Activated CD8-positive, alpha-beta memory T cell treated with anti-CD3 and anti-CD28 coated beads, Interleukin-2, amount 10 ng/mL, durations not matched to agents 7 days and 5 days (primary cell): Measurements from ENCODE around the gene LRRC14B. TPM values are rescaled to one million over a fixed set of nuclear protein-coding genes. Genes with fewer than 3 reads are reported as not detected.

Experiments
- ATAC-seq: fragments of 150-1000 bp; cut with Tn5 transposase; one replicate; pipeline ENCODE4 v1.10.0; 2021; ENCODE audit warnings: moderate library complexity
- CTCF ChIA-PET: fragments of 350-600 bp; sonication (Branson Sonifier 250); formaldehyde crosslinking; loops from one replicate; lab custom pipeline; 2021; ENCODE audit warnings: antibody characterized with exemption; lab: Charles Lee
- DNase-seq: peaks from one replicate; pipeline ENCODE4 v3.0.0-alpha.2; 2020
- H3K27ac Mint-ChIP-seq: one replicate; pipeline ENCODE4 v1.8.0; 2021; ENCODE audit warnings: mild to moderate bottlenecking, mixed read lengths
- H3K27me3 Mint-ChIP-seq: one replicate; pipeline ENCODE4 v1.8.0; 2021; ENCODE audit warnings: mixed read lengths
- H3K36me3 Mint-ChIP-seq: one replicate; pipeline ENCODE4 v1.8.0; 2021; ENCODE audit warnings: mild to moderate bottlenecking, mixed read lengths
- H3K4me1 Mint-ChIP-seq: one replicate; pipeline ENCODE4 v1.8.0; 2021; ENCODE audit warnings: mixed read lengths
- H3K4me3 Mint-ChIP-seq: one replicate; pipeline ENCODE4 v1.8.0; 2021; ENCODE audit warnings: mild to moderate bottlenecking, moderate library complexity, mixed read lengths
- H3K9me3 Mint-ChIP-seq: one replicate; pipeline ENCODE4 v1.8.0; 2022; ENCODE audit warnings: low read depth, mixed read lengths
- total RNA-seq, 2 experiments: library from RNA; stranded (reverse); gene quantifications; one replicate each; pipeline ENCODE4 v1.2.3, GENCODE V29; 2021

The LRRC14B gene
- total RNA-seq, 2 experiments from 2014 or later = not detected

GRCh38 chr5:186091-187041 lies 4.9 kb upstream of the LRRC14B start:
- CTCF ChIA-PET = no interaction called here
- H3K4me1 Mint-ChIP-seq = peaks cover 13% of the 10 kb centered on the region

DNA sequence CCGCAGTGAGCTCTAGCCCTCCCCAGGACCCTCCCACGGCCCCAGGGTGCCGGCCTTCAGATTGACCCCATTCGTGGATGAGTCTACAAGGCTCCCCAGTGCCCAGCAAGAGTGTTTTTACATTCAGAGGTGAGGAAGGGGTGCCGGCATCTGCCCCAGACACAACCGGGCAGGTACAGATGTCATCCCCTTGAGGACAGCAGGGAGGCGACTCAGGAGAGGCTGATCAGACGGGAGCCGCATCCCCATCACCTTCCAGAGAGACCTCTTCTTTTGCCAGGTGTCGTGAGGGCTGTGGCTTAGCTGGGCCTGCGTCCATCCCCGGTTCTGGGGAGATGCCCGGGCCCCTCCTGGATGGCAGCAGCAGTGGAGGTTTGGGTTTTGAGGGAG lies 4.3 kb upstream of the LRRC14B start:
- CTCF ChIA-PET = interaction anchor here (2.6 kb wide), 1 partner anchor 32 kb away, joined by 21 read pairs; the partner anchor contains the start of genes CCDC127 and SDHA
- H3K4me3 Mint-ChIP-seq = no peak overlapping the region
- DNase-seq (no peak), ATAC-seq (no peak)
- peaks cover 11% of the 10 kb centered on the region for H3K27me3 Mint-ChIP-seq
- peaks cover 13% of the 10 kb centered on the region for H3K4me1 Mint-ChIP-seq
- H3K36me3 Mint-ChIP-seq = no peaks in the 10 kb centered on the region
- no peaks in the 10 kb centered on the region for H3K9me3 Mint-ChIP-seq
- H3K27ac Mint-ChIP-seq = no peak overlapping the region

More at GRCh38 chr5:186091-187041, 4.9 kb upstream of the LRRC14B start:
- no peaks in the 10 kb centered on the region for H3K9me3 Mint-ChIP-seq
- H3K4me3 Mint-ChIP-seq = no peak overlapping the region
- H3K27ac Mint-ChIP-seq = no peak overlapping the region
- H3K36me3 Mint-ChIP-seq = no peaks in the 10 kb centered on the region
- no peak for DNase-seq
- no peak for ATAC-seq
- H3K27me3 Mint-ChIP-seq = peaks cover 11% of the 10 kb centered on the region

DNA sequence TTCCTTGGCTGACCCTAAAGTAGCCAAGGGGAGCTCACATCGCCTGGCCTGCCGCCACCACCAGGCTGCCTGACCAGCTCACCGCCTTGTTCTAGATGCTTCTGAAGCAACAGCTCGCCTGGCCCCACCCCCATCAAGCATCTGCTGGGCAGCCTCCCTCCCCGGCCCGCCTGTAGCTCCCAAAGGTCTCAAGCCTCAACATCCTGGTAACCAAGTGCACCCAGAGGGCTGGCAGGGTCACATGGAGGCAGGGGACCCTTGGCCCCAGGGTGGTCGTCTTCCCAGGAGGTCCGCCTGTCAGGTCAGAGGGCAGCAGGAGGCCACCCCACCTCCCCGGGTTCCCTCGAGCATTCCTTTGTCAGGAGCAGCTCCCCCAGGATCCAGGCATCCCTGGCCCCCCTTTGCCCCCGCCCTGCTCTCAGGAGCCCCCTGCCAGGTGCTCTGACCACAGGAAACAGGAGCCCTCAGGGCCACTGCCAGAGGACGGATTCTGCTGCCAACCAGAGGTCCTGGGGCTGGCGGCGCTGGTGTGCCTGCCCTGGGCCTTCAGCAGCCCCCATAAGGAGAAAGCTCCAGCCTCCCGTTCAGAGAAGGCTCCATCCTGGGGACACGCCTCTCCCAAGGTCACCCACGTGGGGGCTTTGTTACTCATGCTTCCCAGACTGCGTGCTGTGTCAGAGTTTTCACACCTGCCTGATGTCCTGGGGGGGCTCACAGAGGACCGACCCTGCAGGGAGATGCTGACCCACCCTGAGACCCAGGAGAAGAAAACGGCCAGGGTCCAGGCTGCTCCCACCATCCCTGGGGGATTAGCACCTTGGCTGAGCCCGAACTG lies 3.5 kb upstream of the LRRC14B start:
- CTCF ChIA-PET = interaction anchor here (0.8 to 2.6 kb wide), 17 partner anchors 8 to 380 kb away, joined by 3 to 21 read pairs (median 4); partner anchors contain the start of genes CCDC127, PDCD6 and SDHA
- no peak for ATAC-seq
- Mint-ChIP-seq H3K4me1 (peaks cover 13% of the 10 kb centered on the region), H3K36me3 (no peaks in the 10 kb centered on the region), H3K27ac (no peak overlapping the region), H3K4me3 (no peak overlapping the region), H3K9me3 (no peaks in the 10 kb centered on the region), H3K27me3 (peaks cover 11% of the 10 kb centered on the region)
- DNase-seq = no peak

- no peaks in the 10 kb centered on the region for H3K36me3 Mint-ChIP-seq
- DNase-seq = peak; percentile 93
- CTCF ChIA-PET = interaction anchor here (0.5 to 2.6 kb wide), 18 partner anchors 9 to 715 kb away, joined by 3 to 21 read pairs (median 4); partner anchors contain the start of genes CCDC127, PDCD6 and SDHA
- H3K4me1 Mint-ChIP-seq = peaks cover 13% of the 10 kb centered on the region
- no peaks in the 10 kb centered on the region for H3K9me3 Mint-ChIP-seq
- no peak overlapping the region for H3K4me3 Mint-ChIP-seq
- no peak overlapping the region for H3K27ac Mint-ChIP-seq
- H3K27me3 Mint-ChIP-seq = peaks cover 11% of the 10 kb centered on the region
- peak; percentile 98 for ATAC-seq
Measured at GRCh38 chr5:188488-189481, 2.5 kb upstream of the LRRC14B start.

GRCh38 chr5:189486-189885 lies 1.8 kb upstream of the LRRC14B start:
- Mint-ChIP-seq H3K9me3 (no peaks in the 10 kb centered on the region), H3K4me3 (no peak overlapping the region), H3K27ac (no peak overlapping the region), H3K36me3 (no peaks in the 10 kb centered on the region), H3K4me1 (peaks cover 13% of the 10 kb centered on the region), H3K27me3 (peaks cover 11% of the 10 kb centered on the region)
- DNase-seq (no peak), ATAC-seq (no peak)
- CTCF ChIA-PET = interaction anchor here (1.5 to 2.6 kb wide), 5 partner anchors 12 to 282 kb away, joined by 4 to 21 read pairs (median 6); partner anchors contain the start of genes CCDC127 and SDHA

GRCh38 chr5:189976-190365 lies 1.3 kb upstream of the LRRC14B start:
- CTCF ChIA-PET = interaction anchor here (1.9 kb wide), 1 partner anchor 17 kb away, joined by 5 read pairs; no protein-coding TSS in a partner anchor

GRCh38 chr5:190366-191035 lies 794 bp upstream of the LRRC14B start:
- Mint-ChIP-seq H3K27ac (no peak overlapping the region), H3K4me3 (no peak overlapping the region), H3K4me1 (peaks cover 13% of the 10 kb centered on the region), H3K9me3 (no peaks in the 10 kb centered on the region), H3K36me3 (no peaks in the 10 kb centered on the region), H3K27me3 (peaks cover 9% of the 10 kb centered on the region)
- CTCF ChIA-PET = interaction anchor here (1.1 kb wide), 1 partner anchor 235 kb away, joined by 3 read pairs; no protein-coding TSS in a partner anchor
- ATAC-seq (no peak), DNase-seq (no peak)

More at GRCh38 chr5:189976-190365, 1.3 kb upstream of the LRRC14B start:
- no peaks in the 10 kb centered on the region for H3K9me3 Mint-ChIP-seq
- H3K36me3 Mint-ChIP-seq = no peaks in the 10 kb centered on the region
- H3K27me3 Mint-ChIP-seq = peaks cover 9% of the 10 kb centered on the region
- H3K4me1 Mint-ChIP-seq = peaks cover 13% of the 10 kb centered on the region
- no peak overlapping the region for H3K4me3 Mint-ChIP-seq
- DNase-seq = no peak
- H3K27ac Mint-ChIP-seq = no peak overlapping the region
- ATAC-seq = no peak

DNA sequence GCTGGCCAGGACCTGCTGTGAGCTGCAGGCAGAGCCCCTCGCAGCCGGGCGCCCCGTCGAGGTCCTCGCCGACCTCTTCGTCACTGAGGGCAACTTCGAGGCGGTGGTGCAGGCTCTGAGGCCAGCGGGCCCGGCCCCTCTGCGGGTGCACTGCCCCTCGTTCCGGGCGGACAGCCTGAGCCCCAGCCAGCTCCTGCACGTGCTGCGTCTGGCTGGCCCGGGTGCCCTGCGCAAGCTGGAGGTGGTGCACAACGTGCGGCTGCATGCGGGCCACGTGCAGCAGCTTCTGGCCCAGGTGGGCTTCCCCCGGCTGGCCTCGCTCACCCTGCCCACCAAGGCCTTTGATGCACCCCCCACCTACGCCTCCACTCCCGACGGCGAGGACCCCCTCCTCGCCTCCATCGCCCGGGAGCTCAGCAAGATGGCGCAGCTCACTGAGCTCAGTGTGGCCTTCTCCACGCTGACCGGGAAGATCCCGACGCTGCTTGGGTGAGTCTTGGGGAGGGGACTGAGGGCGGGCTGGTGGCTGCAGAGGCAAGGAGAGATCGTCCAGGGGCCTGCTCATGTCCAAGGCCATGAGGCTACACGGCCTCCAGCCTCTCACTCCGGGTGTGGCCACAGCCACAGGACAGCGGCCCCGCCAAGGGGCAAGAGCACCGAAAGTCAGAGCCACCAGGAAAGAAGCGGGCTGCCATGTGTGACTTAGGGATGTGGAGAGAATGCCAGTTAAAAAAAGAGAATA lies 825 bp downstream of the LRRC14B start:
- Mint-ChIP-seq H3K9me3 (no peaks in the 10 kb centered on the region), H3K27ac (no peak overlapping the region), H3K36me3 (no peaks in the 10 kb centered on the region), H3K4me3 (no peak overlapping the region), H3K27me3 (peaks cover 9% of the 10 kb centered on the region), H3K4me1 (peaks cover 13% of the 10 kb centered on the region)
- DNase-seq (no peak), ATAC-seq (no peak)
- CTCF ChIA-PET = no interaction called here

GRCh38 chr5:192691-192969 lies 1.3 kb downstream of the LRRC14B start:
- CTCF ChIA-PET = no interaction called here
- H3K27ac Mint-ChIP-seq = no peak overlapping the region
- no peak for DNase-seq
- H3K4me3 Mint-ChIP-seq = no peak overlapping the region
- peaks cover 9% of the 10 kb centered on the region for H3K27me3 Mint-ChIP-seq
- H3K4me1 Mint-ChIP-seq = peaks cover 13% of the 10 kb centered on the region
- no peaks in the 10 kb centered on the region for H3K9me3 Mint-ChIP-seq
- no peak for ATAC-seq
- no peaks in the 10 kb centered on the region for H3K36me3 Mint-ChIP-seq

GRCh38 chr5:192970-193831 lies 1.9 kb downstream of the LRRC14B start:
- CTCF ChIA-PET = no interaction called here
- no peak for ATAC-seq
- Mint-ChIP-seq H3K4me3 (no peak overlapping the region), H3K36me3 (no peaks in the 10 kb centered on the region), H3K9me3 (no peaks in the 10 kb centered on the region), H3K27me3 (peaks cover 9% of the 10 kb centered on the region), H3K4me1 (peaks cover 12% of the 10 kb centered on the region), H3K27ac (no peak overlapping the region)
- DNase-seq = no peak

GRCh38 chr5:194102-194501 lies 2.8 kb downstream of the LRRC14B start:
- ATAC-seq (no peak), DNase-seq (no peak)
- Mint-ChIP-seq H3K27ac (no peak overlapping the region), H3K27me3 (peaks cover 9% of the 10 kb centered on the region), H3K36me3 (no peaks in the 10 kb centered on the region), H3K9me3 (no peaks in the 10 kb centered on the region), H3K4me3 (no peak overlapping the region), H3K4me1 (peaks cover 3% of the 10 kb centered on the region)
- CTCF ChIA-PET = no interaction called here
